KMS-11 (cell line): Measurements from ENCODE around the gene AGPAT4.

Source experiments
- H2AFZ ChIP-seq: fragments of 200-600 bp; sonication (generic); 2 replicates; pipeline ENCODE4 v1.6.1; 2016; ENCODE audit warnings: antibody characterized with exemption, mixed run types, low read depth
- H3K27ac ChIP-seq: fragments of 200-600 bp; sonication (generic); 2 replicates; pipeline ENCODE4 v1.6.1; 2016; ENCODE audit warnings: mild to moderate bottlenecking, mixed run types
- H3K27me3 ChIP-seq: fragments of 200-600 bp; sonication (generic); 2 replicates; pipeline ENCODE4 v1.6.1; 2017; ENCODE audit warnings: mild to moderate bottlenecking, low read depth, mixed run types, moderate library complexity; ENCODE audit not compliant: insufficient read depth
- H3K36me3 ChIP-seq: fragments of 200-600 bp; sonication (generic); 2 replicates; pipeline ENCODE4 v1.6.1; 2017; ENCODE audit warnings: mild to moderate bottlenecking, mixed run types; ENCODE audit not compliant: insufficient read depth
- H3K4me1 ChIP-seq: fragments of 200-600 bp; sonication (generic); 2 replicates; pipeline ENCODE4 v1.6.1; 2016; ENCODE audit warnings: mild to moderate bottlenecking, low read depth, mixed run types; ENCODE audit not compliant: poor library complexity, severe bottlenecking
- H3K4me2 ChIP-seq: fragments of 200-600 bp; sonication (generic); 2 replicates; pipeline ENCODE4 v1.7.0; 2016; ENCODE audit warnings: mild to moderate bottlenecking, mixed run types
- H3K4me3 ChIP-seq: fragments of 200-600 bp; sonication (generic); IDR thresholded peaks from 2 replicates; pipeline ENCODE4 v1.6.1; 2017; ENCODE audit warnings: low read depth, low read length, mixed read lengths; ENCODE audit not compliant: insufficient read depth
- H3K79me2 ChIP-seq: fragments of 200-600 bp; sonication (generic); 2 replicates; pipeline ENCODE4 v1.6.1; 2016; ENCODE audit warnings: low read depth, mixed run types; ENCODE audit not compliant: insufficient read depth
- H3K9ac ChIP-seq: fragments of 200-600 bp; sonication (generic); 2 replicates; pipeline ENCODE4 v1.6.1; 2016; ENCODE audit warnings: mild to moderate bottlenecking, mixed run types
- H4K20me1 ChIP-seq: fragments of 200-600 bp; sonication (generic); 2 replicates; pipeline ENCODE4 v1.6.1; 2016; ENCODE audit warnings: mild to moderate bottlenecking, mixed run types; ENCODE audit not compliant: insufficient read depth
- TF ChIP-seq, protein P1 (sequence below): fragments of 200-600 bp; sonication (generic); conservative IDR thresholded peaks from 2 replicates; pipeline ENCODE4 v1.6.1; 2017; ENCODE audit warnings: low read depth, mild to moderate bottlenecking, antibody characterized with exemption, low read length, moderate library complexity, mixed read lengths

Gene AGPAT4

DNA sequence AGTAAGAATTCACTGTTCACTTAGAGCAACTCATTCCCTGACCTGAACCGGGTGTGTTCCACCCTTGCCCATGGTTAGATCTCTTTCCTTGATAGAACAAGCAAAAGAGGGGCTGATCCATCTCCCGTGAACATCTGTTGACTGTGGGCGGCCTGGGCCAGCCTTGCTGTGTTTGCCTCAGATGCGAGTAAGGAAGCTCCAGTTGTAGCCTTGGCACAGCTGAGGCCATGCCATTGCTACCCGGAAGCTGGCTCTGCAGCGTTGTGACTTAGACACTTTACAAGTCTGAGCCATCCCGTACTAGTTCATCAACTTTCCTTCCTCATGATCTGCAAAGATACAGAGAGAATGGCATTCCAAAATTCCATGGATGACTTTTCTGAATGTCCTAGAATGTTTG lies 143.3 kb downstream of the AGPAT4 start:
- no peaks in the 10 kb centered on the region for H3K4me1 ChIP-seq
- no peaks in the 10 kb centered on the region for H4K20me1 ChIP-seq
- TF ChIP-seq, protein P1, sequence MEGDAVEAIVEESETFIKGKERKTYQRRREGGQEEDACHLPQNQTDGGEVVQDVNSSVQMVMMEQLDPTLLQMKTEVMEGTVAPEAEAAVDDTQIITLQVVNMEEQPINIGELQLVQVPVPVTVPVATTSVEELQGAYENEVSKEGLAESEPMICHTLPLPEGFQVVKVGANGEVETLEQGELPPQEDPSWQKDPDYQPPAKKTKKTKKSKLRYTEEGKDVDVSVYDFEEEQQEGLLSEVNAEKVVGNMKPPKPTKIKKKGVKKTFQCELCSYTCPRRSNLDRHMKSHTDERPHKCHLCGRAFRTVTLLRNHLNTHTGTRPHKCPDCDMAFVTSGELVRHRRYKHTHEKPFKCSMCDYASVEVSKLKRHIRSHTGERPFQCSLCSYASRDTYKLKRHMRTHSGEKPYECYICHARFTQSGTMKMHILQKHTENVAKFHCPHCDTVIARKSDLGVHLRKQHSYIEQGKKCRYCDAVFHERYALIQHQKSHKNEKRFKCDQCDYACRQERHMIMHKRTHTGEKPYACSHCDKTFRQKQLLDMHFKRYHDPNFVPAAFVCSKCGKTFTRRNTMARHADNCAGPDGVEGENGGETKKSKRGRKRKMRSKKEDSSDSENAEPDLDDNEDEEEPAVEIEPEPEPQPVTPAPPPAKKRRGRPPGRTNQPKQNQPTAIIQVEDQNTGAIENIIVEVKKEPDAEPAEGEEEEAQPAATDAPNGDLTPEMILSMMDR: no peak
- H3K4me3 ChIP-seq: no peak overlapping the region
- H3K4me2 ChIP-seq: no peak overlapping the region
- no peaks in the 10 kb centered on the region for H3K36me3 ChIP-seq
- no peak overlapping the region for H2AFZ ChIP-seq
- no peaks in the 10 kb centered on the region for H3K27me3 ChIP-seq
- H3K9ac ChIP-seq: no peak overlapping the region
- no peaks in the 10 kb centered on the region for H3K79me2 ChIP-seq
- no peak overlapping the region for H3K27ac ChIP-seq

DNA sequence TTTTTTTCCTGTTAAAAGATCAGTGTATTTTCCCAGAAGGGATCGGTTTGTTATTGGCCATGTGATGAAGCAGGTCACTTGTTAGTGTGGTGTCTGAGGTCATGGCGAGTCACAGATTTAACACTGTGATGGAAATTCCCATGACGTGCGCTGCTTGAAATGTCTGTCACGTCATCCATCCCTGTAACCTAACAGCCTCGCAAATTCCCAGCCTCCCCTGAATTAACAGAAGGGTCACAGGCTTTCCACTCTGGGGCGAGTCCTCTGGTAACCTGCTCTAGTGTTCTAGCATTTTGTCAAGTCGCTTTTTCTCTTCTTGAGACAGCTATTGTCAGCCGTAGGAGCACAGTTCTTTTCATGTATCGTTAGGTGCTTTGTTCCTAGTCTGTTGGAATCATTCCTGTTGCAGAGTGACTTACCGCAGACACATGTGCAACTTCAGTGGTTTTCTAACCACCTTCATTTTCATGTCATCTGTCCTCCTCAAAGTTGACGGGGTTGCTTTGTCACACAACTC lies 145.1 kb downstream of the AGPAT4 start:
- Histone ChIP-seq H3K9ac (no peak overlapping the region), H3K4me2 (no peak overlapping the region), H3K4me1 (no peaks in the 10 kb centered on the region), H3K4me3 (no peak overlapping the region), H3K79me2 (no peaks in the 10 kb centered on the region), H2AFZ (no peak overlapping the region), H3K27ac (no peak overlapping the region), H3K27me3 (no peaks in the 10 kb centered on the region), H4K20me1 (no peaks in the 10 kb centered on the region), H3K36me3 (no peaks in the 10 kb centered on the region)
- TF ChIP-seq, protein P1: no peak

DNA sequence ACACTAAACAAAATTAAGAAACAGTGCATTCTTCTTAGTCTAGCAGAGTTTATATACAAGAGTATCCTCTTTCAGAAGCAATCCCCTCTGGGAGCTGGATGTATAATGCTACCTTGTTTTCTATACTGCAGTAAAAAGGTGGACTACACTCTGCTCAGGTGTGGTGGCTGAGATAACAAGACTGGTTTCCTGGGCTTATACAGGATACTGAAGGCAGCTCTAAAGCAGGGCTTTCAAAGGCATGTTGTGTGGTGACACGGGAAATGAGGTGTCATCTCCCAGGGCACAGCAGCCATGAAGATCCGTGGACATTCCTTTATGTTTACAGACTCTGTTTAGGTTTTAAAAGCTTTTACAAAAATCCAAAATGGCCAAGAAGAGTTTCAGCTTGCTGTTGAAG lies 145.6 kb downstream of the AGPAT4 start:
- Histone ChIP-seq H3K27me3 (no peaks in the 10 kb centered on the region), H4K20me1 (no peaks in the 10 kb centered on the region), H3K4me3 (no peak overlapping the region), H3K4me1 (no peaks in the 10 kb centered on the region), H3K36me3 (no peaks in the 10 kb centered on the region), H3K4me2 (no peak overlapping the region), H2AFZ (no peak overlapping the region), H3K79me2 (no peaks in the 10 kb centered on the region), H3K27ac (no peak overlapping the region), H3K9ac (no peak overlapping the region)
- TF ChIP-seq, protein P1: no peak

DNA sequence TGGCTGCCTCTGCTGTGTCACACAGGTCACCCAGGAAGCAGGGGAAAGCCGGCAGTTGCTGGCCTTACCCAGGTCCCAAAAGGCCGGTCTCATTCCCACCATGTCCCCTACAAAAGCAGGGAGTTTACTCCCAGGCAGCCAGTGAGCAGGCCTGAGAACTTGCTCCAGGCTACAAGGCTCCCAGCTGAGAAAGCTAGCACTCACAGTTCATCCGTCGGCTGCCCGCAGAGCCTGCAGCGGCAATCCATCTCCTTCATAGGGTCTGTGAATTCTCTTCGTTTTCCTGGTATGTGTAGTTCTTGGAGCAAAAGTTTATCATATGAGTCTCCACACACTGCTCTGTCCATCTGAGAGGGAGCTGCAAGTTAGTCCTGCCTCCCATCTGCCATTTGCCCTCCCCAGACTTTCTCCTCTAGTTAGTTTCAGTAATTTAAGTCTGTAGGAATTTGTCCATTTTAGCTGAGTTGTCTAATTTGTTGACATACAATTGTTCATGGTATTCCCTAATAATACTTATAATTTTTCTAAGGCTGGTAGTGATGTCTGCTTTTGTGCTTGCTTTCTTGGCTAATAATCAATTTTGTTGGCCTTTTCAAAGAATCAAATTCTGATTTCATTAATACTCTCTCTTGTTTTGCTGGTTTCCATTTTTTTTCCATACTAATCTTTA lies 146.7 kb downstream of the AGPAT4 start:
- H3K79me2 ChIP-seq: no peaks in the 10 kb centered on the region
- no peak overlapping the region for H3K4me3 ChIP-seq
- H3K36me3 ChIP-seq: no peaks in the 10 kb centered on the region
- H3K4me2 ChIP-seq: no peak overlapping the region
- H3K9ac ChIP-seq: no peak overlapping the region
- no peaks in the 10 kb centered on the region for H4K20me1 ChIP-seq
- H3K27ac ChIP-seq: no peak overlapping the region
- H3K27me3 ChIP-seq: no peaks in the 10 kb centered on the region
- no peaks in the 10 kb centered on the region for H3K4me1 ChIP-seq
- TF ChIP-seq, protein P1: no peak
- H2AFZ ChIP-seq: no peak overlapping the region
